ENCODE measurements around the gene RAB18.
"Not testable (repeated sequence)": the region's sequence is repeated elsewhere in the genome, so short reads cannot be mapped to it uniquely, and the experiment has no call there.

Gene RAB18

GRCh38 chr10:27503498-27504006 is 552 bp upstream of the RAB18 start:
- H3K4me3 ChIP-seq (ENCODE audit: low read depth, low read length): peak overlapping the region; percentile 91
- TF ChIP-seq, protein P1, sequence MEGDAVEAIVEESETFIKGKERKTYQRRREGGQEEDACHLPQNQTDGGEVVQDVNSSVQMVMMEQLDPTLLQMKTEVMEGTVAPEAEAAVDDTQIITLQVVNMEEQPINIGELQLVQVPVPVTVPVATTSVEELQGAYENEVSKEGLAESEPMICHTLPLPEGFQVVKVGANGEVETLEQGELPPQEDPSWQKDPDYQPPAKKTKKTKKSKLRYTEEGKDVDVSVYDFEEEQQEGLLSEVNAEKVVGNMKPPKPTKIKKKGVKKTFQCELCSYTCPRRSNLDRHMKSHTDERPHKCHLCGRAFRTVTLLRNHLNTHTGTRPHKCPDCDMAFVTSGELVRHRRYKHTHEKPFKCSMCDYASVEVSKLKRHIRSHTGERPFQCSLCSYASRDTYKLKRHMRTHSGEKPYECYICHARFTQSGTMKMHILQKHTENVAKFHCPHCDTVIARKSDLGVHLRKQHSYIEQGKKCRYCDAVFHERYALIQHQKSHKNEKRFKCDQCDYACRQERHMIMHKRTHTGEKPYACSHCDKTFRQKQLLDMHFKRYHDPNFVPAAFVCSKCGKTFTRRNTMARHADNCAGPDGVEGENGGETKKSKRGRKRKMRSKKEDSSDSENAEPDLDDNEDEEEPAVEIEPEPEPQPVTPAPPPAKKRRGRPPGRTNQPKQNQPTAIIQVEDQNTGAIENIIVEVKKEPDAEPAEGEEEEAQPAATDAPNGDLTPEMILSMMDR (IDR thresholded peaks at IDR 0.05; ENCODE audit: control insufficient read depth, extremely low read depth, insufficient read depth): no peak
- DNase-seq (ENCODE audit: low read depth): no peak

- DNase-seq (ENCODE audit: low read depth): no peak
- peak overlapping the region; percentile 91 for H3K4me3 ChIP-seq (ENCODE audit: low read depth, low read length)
- TF ChIP-seq, protein P1 (IDR thresholded peaks at IDR 0.05; ENCODE audit: control insufficient read depth, extremely low read depth, insufficient read depth): no peak
Measured at GRCh38 chr10:27504808-27505460, 830 bp downstream of the RAB18 start.

DNA sequence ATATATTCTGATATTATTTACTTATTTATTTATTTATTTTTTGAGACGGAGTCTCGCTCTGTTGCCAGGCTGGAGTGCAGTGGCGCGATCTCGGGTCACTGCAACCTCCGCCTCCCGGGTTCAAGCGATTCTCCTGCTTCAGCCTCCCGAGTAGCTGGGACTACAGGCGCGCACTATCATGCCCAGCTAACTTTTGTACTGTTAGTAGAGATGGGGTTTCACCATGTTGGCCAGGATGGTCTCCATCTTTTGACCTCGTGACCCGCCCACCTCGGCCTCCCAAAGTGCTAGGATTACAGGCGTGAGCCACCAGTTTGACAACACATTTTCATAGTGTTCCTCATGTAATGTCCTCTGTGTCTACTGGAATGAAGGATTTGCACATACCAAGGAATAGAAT is 1.4 kb downstream of the RAB18 start:
- H3K4me3 ChIP-seq (ENCODE audit: low read depth, low read length): peak overlapping the region; percentile 91

DNA sequence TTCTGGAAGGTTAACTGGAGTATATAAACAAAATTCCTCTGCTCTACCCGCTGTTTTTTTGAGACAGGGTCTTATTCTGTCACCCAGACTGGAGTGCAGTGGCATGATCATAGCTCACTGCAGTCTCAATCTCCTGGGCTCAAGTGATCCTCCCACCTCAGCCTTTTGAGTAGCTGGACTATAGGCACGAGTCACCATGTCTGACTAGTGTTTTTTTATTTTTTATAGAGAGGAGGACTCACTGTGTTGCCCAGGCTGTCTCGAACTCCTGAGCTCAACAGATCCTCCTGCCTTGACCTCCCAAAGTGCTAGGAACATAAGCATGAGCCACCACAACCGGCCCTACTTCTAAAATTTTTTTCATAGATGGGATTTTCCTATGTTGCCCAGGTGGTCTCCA is 2.2 kb downstream of the RAB18 start:
- H3K4me3 ChIP-seq (ENCODE audit: low read depth, low read length): no peak overlapping the region
- DNase-seq (ENCODE audit: low read depth): no peak
- TF ChIP-seq, protein P1 (IDR thresholded peaks at IDR 0.05; ENCODE audit: control insufficient read depth, extremely low read depth, insufficient read depth): no peak

More for the DNA sequence above, 1.4 kb downstream of the RAB18 start:
- DNase-seq (ENCODE audit: low read depth): not testable (repeated sequence)

GRCh38 chr10:27512548-27512947 is 8.4 kb downstream of the RAB18 start:
- DNase-seq (ENCODE audit: low read depth): no peak
- H3K4me3 ChIP-seq (ENCODE audit: low read depth, low read length): no peak overlapping the region
- TF ChIP-seq, protein P1 (IDR thresholded peaks at IDR 0.05; ENCODE audit: control insufficient read depth, extremely low read depth, insufficient read depth): no peak

- TF ChIP-seq, protein P1 (IDR thresholded peaks at IDR 0.05; ENCODE audit: control insufficient read depth, extremely low read depth, insufficient read depth): no peak
- no peak for DNase-seq (ENCODE audit: low read depth)
- H3K4me3 ChIP-seq (ENCODE audit: low read depth, low read length): no peak overlapping the region
Measured at GRCh38 chr10:27513451-27514191, 9.5 kb downstream of the RAB18 start.

- TF ChIP-seq, protein P1 (IDR thresholded peaks at IDR 0.05; ENCODE audit: control insufficient read depth, extremely low read depth, insufficient read depth): no peak
- H3K4me3 ChIP-seq (ENCODE audit: low read depth, low read length): no peak overlapping the region
- DNase-seq (ENCODE audit: low read depth): no peak
Measured at GRCh38 chr10:27514243-27514642, 10.1 kb downstream of the RAB18 start.

Measured in LNCaP clone FGC (cell line).